Measurements from ENCODE around the gene PAGR1. TPM values are rescaled to one million over a fixed set of nuclear protein-coding genes. Genes with fewer than 3 reads are reported as not detected.

The PAGR1 gene
- total and polyA plus RNA-seq, 2 of the 13 experiments (the other 11 are each of a cell fraction or from before 2014, with no cell fraction given), result 9.8 to 66.4 TPM

GRCh38 chr16:29862383-29862883 lies 46.5 kb downstream of the PAGR1 start (continued):
- TF ChIP-seq, protein P1, sequence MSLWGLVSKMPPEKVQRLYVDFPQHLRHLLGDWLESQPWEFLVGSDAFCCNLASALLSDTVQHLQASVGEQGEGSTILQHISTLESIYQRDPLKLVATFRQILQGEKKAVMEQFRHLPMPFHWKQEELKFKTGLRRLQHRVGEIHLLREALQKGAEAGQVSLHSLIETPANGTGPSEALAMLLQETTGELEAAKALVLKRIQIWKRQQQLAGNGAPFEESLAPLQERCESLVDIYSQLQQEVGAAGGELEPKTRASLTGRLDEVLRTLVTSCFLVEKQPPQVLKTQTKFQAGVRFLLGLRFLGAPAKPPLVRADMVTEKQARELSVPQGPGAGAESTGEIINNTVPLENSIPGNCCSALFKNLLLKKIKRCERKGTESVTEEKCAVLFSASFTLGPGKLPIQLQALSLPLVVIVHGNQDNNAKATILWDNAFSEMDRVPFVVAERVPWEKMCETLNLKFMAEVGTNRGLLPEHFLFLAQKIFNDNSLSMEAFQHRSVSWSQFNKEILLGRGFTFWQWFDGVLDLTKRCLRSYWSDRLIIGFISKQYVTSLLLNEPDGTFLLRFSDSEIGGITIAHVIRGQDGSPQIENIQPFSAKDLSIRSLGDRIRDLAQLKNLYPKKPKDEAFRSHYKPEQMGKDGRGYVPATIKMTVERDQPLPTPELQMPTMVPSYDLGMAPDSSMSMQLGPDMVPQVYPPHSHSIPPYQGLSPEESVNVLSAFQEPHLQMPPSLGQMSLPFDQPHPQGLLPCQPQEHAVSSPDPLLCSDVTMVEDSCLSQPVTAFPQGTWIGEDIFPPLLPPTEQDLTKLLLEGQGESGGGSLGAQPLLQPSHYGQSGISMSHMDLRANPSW (CRISPR knock-in tag; IDR thresholded peaks at IDR 0.05; ENCODE audit: borderline replicate concordance), result 0 out of 2 replicates have a peak, but pooled peaks have one; percentile 8
- TF ChIP-seq FOXO1 (CRISPR knock-in tag; IDR thresholded peaks at IDR 0.05) (no peak), RFX1 (IDR thresholded peaks at IDR 0.05) (no peak), ZNF570 (CRISPR knock-in tag; IDR thresholded peaks at IDR 0.05; ENCODE audit: borderline replicate concordance) (no peak), KAT7 (CRISPR knock-in tag; IDR thresholded peaks at IDR 0.05; ENCODE audit: borderline replicate concordance) (0 out of 2 replicates have a peak, but pooled peaks have one; percentile 38), ZNF737 (CRISPR knock-in tag; IDR thresholded peaks at IDR 0.05; ENCODE audit: borderline replicate concordance) (0 out of 2 replicates have a peak, but pooled peaks have one; percentile 84), BCLAF1 (IDR thresholded peaks at IDR 0.05) (no peak), ZHX1 (CRISPR knock-in tag; IDR thresholded peaks at IDR 0.05; ENCODE audit: low read depth) (no peak), STAT5B (CRISPR knock-in tag; IDR thresholded peaks at IDR 0.05) (no peak), HHEX (CRISPR knock-in tag; IDR thresholded peaks at IDR 0.05) (no peak), TEAD3 (CRISPR knock-in tag; optimal IDR thresholded peaks at IDR 0.05; ENCODE audit: borderline replicate concordance) (peak; percentile 37), ZNF232 (CRISPR knock-in tag; IDR thresholded peaks at IDR 0.05; ENCODE audit: borderline replicate concordance) (no peak), BRCA1 (CRISPR knock-in tag; IDR thresholded peaks at IDR 0.05) (no peak), DMAP1 (CRISPR knock-in tag; IDR thresholded peaks at IDR 0.05) (0 out of 2 replicates have a peak, but pooled peaks have one; percentile 12), ZNF281 (CRISPR knock-in tag; IDR thresholded peaks at IDR 0.05; ENCODE audit: borderline replicate concordance) (no peak), MZF1 (CRISPR knock-in tag; IDR thresholded peaks at IDR 0.05; ENCODE audit: borderline replicate concordance) (no peak), STAG1 (CRISPR knock-in tag; IDR thresholded peaks at IDR 0.05) (peak; percentile 59), KDM5B (CRISPR knock-in tag; IDR thresholded peaks at IDR 0.05; ENCODE audit: borderline replicate concordance) (peak; percentile 70; the same call in 1 of the 2 replicates)
- TF ChIP-seq, protein P2, sequence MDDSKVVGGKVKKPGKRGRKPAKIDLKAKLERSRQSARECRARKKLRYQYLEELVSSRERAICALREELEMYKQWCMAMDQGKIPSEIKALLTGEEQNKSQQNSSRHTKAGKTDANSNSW (CRISPR knock-in tag; IDR thresholded peaks at IDR 0.05; ENCODE audit: borderline replicate concordance), result no peak

Measured in HepG2 (cell line).